GM12878 (cell line): ENCODE data around the gene MYO16. TPM values are rescaled to one million over a fixed set of nuclear protein-coding genes. Genes with fewer than 3 reads are reported as not detected.

Experiments used
- BMI1 ChIP-seq: fragments of 450-650 bp; IDR thresholded peaks from 2 replicates; pipeline ENCODE4 v1.6.1; 2016; ENCODE audit warnings: mild to moderate bottlenecking, moderate library complexity, borderline replicate concordance
- CBFB ChIP-seq: IDR thresholded peaks from 2 replicates; pipeline ENCODE4 v1.6.1; 2016; ENCODE audit warnings: antibody characterized with exemption, low read depth
- EED ChIP-seq: sonication (generic); IDR thresholded peaks from 2 replicates; pipeline ENCODE4 v1.6.1; 2016; ENCODE audit warnings: antibody characterized with exemption, low read depth
- FOS ChIP-seq: IDR thresholded peaks from 3 replicates; pipeline ENCODE4 v1.6.1; 2011; ENCODE audit warnings: borderline replicate concordance; ENCODE audit not compliant: insufficient read length; ENCODE audit errors: extremely low read depth
- FOXM1 ChIP-seq: IDR thresholded peaks from 2 replicates; pipeline ENCODE4 v1.6.1; 2012; ENCODE audit warnings: low read depth, mild to moderate bottlenecking, inconsistent platforms, low read length, moderate library complexity
- JUNB ChIP-seq: IDR thresholded peaks from 2 replicates; pipeline ENCODE4 v1.6.1; 2016; ENCODE audit warnings: antibody characterized with exemption, mild to moderate bottlenecking
- KLF5 ChIP-seq: fragments of 450-650 bp; IDR thresholded peaks from 2 replicates; pipeline ENCODE4 v1.6.1; 2014; ENCODE audit warnings: mild to moderate bottlenecking; ENCODE audit not compliant: partially characterized antibody
- NR2F1 ChIP-seq: fragments of 450-650 bp; conservative IDR thresholded peaks from 2 replicates; pipeline ENCODE4 v1.6.1; 2017; ENCODE audit warnings: mild to moderate bottlenecking
- NRF1 ChIP-seq: conservative IDR thresholded peaks from 2 replicates; pipeline ENCODE4 v1.6.1; 2011; ENCODE audit warnings: mild to moderate bottlenecking, low read depth, low read length, improper control_type of control experiment
- PML ChIP-seq: IDR thresholded peaks from 2 replicates; pipeline ENCODE4 v1.6.1; 2012; ENCODE audit warnings: low read length, inconsistent platforms
- RB1 ChIP-seq: fragments of 450-650 bp; formaldehyde crosslinking; IDR thresholded peaks from 2 replicates; pipeline ENCODE4 v1.6.1; 2017; ENCODE audit warnings: mild to moderate bottlenecking, borderline replicate concordance
- RELA ChIP-seq: fragments of 450-650 bp; IDR thresholded peaks from 2 replicates; pipeline ENCODE4 v1.8.0; 2014; ENCODE audit warnings: borderline replicate concordance; ENCODE audit not compliant: partially characterized antibody
- SIX5 ChIP-seq: IDR thresholded peaks from 2 replicates; pipeline ENCODE4 v1.6.1; 2011; ENCODE audit warnings: mild to moderate bottlenecking, low read depth, low read length, moderate library complexity; ENCODE audit not compliant: severe bottlenecking
- SMC3 ChIP-seq: IDR thresholded peaks from 2 replicates; pipeline ENCODE4 v1.6.1; 2011; ENCODE audit warnings: low read length, improper control_type of control experiment, borderline replicate concordance
- SUPT20H ChIP-seq: IDR thresholded peaks from 2 replicates; pipeline ENCODE4 v1.6.1; 2011; ENCODE audit warnings: low read depth, mild to moderate bottlenecking, low read length, moderate library complexity, borderline replicate concordance; ENCODE audit not compliant: control insufficient read depth
- YY1 ChIP-seq: IDR thresholded peaks from 2 replicates; pipeline ENCODE4 v1.6.1; 2011; ENCODE audit warnings: low read depth, mild to moderate bottlenecking, low read length
- ZNF24 ChIP-seq: fragments of 450-650 bp; IDR thresholded peaks from 2 replicates; pipeline ENCODE4 v1.6.1; 2017; ENCODE audit warnings: antibody characterized with exemption, mild to moderate bottlenecking
- polyA plus RNA-seq, 11 experiments: library from polyadenylated mRNA; depleted of rRNA in 4 of 11; unstranded in 6 of 11; stranded (reverse) in 5 of 11; fragments of >200 nt; fragmentation: Nextera tagmentation in 4 of 11; fragmentation: Illumina TruSeq in 1 of 11; extraction: Ambion mirVana in 4 of 11; extraction: Trizol in 1 of 11; gene quantifications; 1 replicate in 1 of 11; 2 replicates in 10 of 11; pipeline versions ENCODE4 v1.2.1 to v1.2.3, GENCODE V29; 2011 to 2016; ENCODE audit warnings: inconsistent platforms in 2 of 11, missing spikeins in 2 of 11, low read depth in 1 of 11
- total RNA-seq, 4 experiments: library from RNA; depleted of rRNA in 3 of 4; stranded (reverse); fragments of >200 nt in 3 of 4; fragmentation: Illumina TruSeq in 1 of 4; extraction: Trizol in 1 of 4; gene quantifications; 2 replicates each; pipeline versions ENCODE4 v1.2.1 to v1.2.3, GENCODE V29; 2013 to 2021
- TF ChIP-seq, protein P1 (sequence below): IDR thresholded peaks from 2 replicates; pipeline ENCODE4 v1.6.1; 2012; ENCODE audit warnings: low read depth, low read length, improper control_type of control experiment
- TF ChIP-seq, protein P2 (sequence below): IDR thresholded peaks from 2 replicates; pipeline ENCODE4 v1.6.1; 2011; ENCODE audit warnings: low read depth, low read length, improper control_type of control experiment, borderline replicate concordance
- TF ChIP-seq, protein P3 (sequence below): IDR thresholded peaks from 2 replicates; pipeline ENCODE4 v1.6.1; 2012; ENCODE audit warnings: low read length, inconsistent platforms
- TF ChIP-seq, protein P4 (sequence below): fragments of 450-650 bp; formaldehyde crosslinking; IDR thresholded peaks from 2 replicates; pipeline ENCODE4 v1.5.0; 2022; ENCODE audit warnings: mild to moderate bottlenecking, missing genetic modification characterization
- TF ChIP-seq, protein P5 (sequence below): IDR thresholded peaks from 2 replicates; pipeline ENCODE4 v1.6.1; 2011; ENCODE audit warnings: low read depth, mild to moderate bottlenecking, low read length, moderate library complexity, borderline replicate concordance; ENCODE audit errors: extremely low read depth

MYO16 gene
- total and polyA plus RNA-seq, 10 of the 15 experiments (the other 5 are each of a cell fraction or from before 2014, with no cell fraction given): under 0.01 to 1.7 (median 0.05) TPM; not detected in 4

DNA sequence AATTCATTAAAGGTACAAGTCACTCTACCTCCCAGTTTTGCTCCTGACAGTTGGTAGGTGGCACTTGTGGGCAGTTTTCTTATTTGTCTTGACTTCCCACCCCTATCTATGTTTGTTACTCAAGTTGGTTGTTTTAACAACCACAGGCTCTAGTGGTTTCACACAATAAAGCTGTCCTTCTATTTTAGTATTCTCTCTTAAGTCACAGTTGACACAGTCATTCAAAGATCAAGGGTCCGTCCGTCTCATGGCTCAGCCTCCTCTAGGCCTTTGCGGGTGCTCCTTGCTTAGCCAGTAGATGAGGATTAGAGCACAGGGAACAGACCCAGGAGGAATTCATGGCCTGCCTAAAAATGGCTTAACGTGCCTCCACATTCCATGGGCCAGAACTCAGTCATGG, 583.2 kb downstream of the MYO16 start (continued):
- TF ChIP-seq NRF1 (no peak), RB1 (no peak), KLF5 (no peak), YY1 (no peak), FOS (no peak), PML (no peak), SMC3 (no peak), RELA (no peak), NR2F1 (peak; percentile 76), FOXM1 (no peak), EED (no peak), ZNF24 (no peak), JUNB (no peak), BMI1 (peak; percentile 50; the same call in 1 of the 2 replicates), CBFB (no peak), SIX5 (no peak), SUPT20H (no peak)
- TF ChIP-seq, protein P1, sequence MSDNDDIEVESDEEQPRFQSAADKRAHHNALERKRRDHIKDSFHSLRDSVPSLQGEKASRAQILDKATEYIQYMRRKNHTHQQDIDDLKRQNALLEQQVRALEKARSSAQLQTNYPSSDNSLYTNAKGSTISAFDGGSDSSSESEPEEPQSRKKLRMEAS: no peak
- TF ChIP-seq, protein P2, sequence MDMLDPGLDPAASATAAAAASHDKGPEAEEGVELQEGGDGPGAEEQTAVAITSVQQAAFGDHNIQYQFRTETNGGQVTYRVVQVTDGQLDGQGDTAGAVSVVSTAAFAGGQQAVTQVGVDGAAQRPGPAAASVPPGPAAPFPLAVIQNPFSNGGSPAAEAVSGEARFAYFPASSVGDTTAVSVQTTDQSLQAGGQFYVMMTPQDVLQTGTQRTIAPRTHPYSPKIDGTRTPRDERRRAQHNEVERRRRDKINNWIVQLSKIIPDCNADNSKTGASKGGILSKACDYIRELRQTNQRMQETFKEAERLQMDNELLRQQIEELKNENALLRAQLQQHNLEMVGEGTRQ: no peak
- TF ChIP-seq, protein P3, sequence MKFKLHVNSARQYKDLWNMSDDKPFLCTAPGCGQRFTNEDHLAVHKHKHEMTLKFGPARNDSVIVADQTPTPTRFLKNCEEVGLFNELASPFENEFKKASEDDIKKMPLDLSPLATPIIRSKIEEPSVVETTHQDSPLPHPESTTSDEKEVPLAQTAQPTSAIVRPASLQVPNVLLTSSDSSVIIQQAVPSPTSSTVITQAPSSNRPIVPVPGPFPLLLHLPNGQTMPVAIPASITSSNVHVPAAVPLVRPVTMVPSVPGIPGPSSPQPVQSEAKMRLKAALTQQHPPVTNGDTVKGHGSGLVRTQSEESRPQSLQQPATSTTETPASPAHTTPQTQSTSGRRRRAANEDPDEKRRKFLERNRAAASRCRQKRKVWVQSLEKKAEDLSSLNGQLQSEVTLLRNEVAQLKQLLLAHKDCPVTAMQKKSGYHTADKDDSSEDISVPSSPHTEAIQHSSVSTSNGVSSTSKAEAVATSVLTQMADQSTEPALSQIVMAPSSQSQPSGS: no peak
- TF ChIP-seq, protein P4, sequence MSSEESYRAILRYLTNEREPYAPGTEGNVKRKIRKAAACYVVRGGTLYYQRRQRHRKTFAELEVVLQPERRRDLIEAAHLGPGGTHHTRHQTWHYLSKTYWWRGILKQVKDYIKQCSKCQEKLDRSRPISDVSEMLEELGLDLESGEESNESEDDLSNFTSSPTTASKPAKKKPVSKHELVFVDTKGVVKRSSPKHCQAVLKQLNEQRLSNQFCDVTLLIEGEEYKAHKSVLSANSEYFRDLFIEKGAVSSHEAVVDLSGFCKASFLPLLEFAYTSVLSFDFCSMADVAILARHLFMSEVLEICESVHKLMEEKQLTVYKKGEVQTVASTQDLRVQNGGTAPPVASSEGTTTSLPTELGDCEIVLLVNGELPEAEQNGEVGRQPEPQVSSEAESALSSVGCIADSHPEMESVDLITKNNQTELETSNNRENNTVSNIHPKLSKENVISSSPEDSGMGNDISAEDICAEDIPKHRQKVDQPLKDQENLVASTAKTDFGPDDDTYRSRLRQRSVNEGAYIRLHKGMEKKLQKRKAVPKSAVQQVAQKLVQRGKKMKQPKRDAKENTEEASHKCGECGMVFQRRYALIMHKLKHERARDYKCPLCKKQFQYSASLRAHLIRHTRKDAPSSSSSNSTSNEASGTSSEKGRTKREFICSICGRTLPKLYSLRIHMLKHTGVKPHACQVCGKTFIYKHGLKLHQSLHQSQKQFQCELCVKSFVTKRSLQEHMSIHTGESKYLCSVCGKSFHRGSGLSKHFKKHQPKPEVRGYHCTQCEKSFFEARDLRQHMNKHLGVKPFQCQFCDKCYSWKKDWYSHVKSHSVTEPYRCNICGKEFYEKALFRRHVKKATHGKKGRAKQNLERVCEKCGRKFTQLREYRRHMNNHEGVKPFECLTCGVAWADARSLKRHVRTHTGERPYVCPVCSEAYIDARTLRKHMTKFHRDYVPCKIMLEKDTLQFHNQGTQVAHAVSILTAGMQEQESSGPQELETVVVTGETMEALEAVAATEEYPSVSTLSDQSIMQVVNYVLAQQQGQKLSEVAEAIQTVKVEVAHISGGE (CRISPR knock-in tag): no peak
- TF ChIP-seq, protein P5, sequence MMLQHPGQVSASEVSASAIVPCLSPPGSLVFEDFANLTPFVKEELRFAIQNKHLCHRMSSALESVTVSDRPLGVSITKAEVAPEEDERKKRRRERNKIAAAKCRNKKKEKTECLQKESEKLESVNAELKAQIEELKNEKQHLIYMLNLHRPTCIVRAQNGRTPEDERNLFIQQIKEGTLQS: no peak
